Uterus (tissue), 2 donors: ENCODE results near the gene EEA1.

Experiments
- CTCF ChIP-seq, 4 experiments: fragments of 200-600 bp in 2 of 4; fragments of 450-650 bp in 2 of 4; sonication (generic) in 2 of 4; IDR thresholded peaks; one replicate each; pipeline ENCODE4 v1.5.1; 2016 to 2019; ENCODE audit warnings: antibody characterized with exemption in 4 of 4, mild to moderate bottlenecking in 2 of 4, moderate library complexity in 1 of 4
- POLR2A ChIP-seq, 2 donors: fragments of 450-650 bp; IDR thresholded peaks; one replicate each; pipeline ENCODE4 v1.6.1; 2016; ENCODE audit warnings: antibody characterized with exemption in 2 of 2, mild to moderate bottlenecking in 1 of 2, moderate library complexity in 1 of 2

GRCh38 chr12:92914170-92914569 is 14.9 kb downstream of the EEA1 start:
- TF ChIP-seq CTCF (IDR thresholded peaks at IDR 0.05): no peak
- no peak for TF ChIP-seq POLR2A (IDR thresholded peaks at IDR 0.05)
